RWPE2 (cell line): Measurements from ENCODE around the gene SYMPK.

ENCODE experiments used
- ATAC-seq: fragments of 200-7000 bp; cut with Tn5 transposase; 3 replicates; pipeline ENCODE4 v1.9.1; 2021; ENCODE audit warnings: low read depth
- DNase-seq: peaks from one replicate; pipeline ENCODE4 v3.0.0-alpha.2; 2020; ENCODE audit warnings: low spot score
- H3K27ac ChIP-seq: fragments of 450-650 bp; 2 replicates; pipeline ENCODE4 v1.5.1; 2017; ENCODE audit warnings: mild to moderate bottlenecking; ENCODE audit not compliant: poor library complexity, severe bottlenecking
- H3K27me3 ChIP-seq: fragments of 250-450 bp; sonication (Bioruptor Pico); 2 replicates; pipeline ENCODE4 v1.5.1; 2021; ENCODE audit warnings: mild to moderate bottlenecking, moderate library complexity; ENCODE audit not compliant: insufficient read depth, poor library complexity, severe bottlenecking
- H3K36me3 ChIP-seq: fragments of 250-450 bp; sonication (Bioruptor Pico); 2 replicates; pipeline ENCODE4 v1.5.1; 2020; ENCODE audit warnings: low read depth, mild to moderate bottlenecking, moderate library complexity
- H3K4me1 ChIP-seq: fragments of 250-450 bp; sonication (Bioruptor Pico); 2 replicates; pipeline ENCODE4 v1.5.1; 2021; ENCODE audit warnings: mild to moderate bottlenecking, moderate library complexity; ENCODE audit not compliant: insufficient read depth, poor library complexity, severe bottlenecking
- H3K4me3 ChIP-seq: fragments of 250-450 bp; sonication (Bioruptor Pico); 2 replicates; pipeline ENCODE4 v1.5.1; 2021; ENCODE audit warnings: mild to moderate bottlenecking, moderate library complexity; ENCODE audit not compliant: severe bottlenecking
- H3K9me3 ChIP-seq: fragments of 250-450 bp; sonication (Bioruptor Pico); 2 replicates; pipeline ENCODE4 v1.5.1; 2021; ENCODE audit warnings: mild to moderate bottlenecking, moderate library complexity; ENCODE audit not compliant: severe bottlenecking
- CTCF ChIP-seq: fragments of 450-650 bp; IDR thresholded peaks from one replicate; pipeline ENCODE4 v1.5.1; 2017; ENCODE audit warnings: mild to moderate bottlenecking, moderate library complexity; ENCODE audit not compliant: poor library complexity, severe bottlenecking

SYMPK gene

DNA sequence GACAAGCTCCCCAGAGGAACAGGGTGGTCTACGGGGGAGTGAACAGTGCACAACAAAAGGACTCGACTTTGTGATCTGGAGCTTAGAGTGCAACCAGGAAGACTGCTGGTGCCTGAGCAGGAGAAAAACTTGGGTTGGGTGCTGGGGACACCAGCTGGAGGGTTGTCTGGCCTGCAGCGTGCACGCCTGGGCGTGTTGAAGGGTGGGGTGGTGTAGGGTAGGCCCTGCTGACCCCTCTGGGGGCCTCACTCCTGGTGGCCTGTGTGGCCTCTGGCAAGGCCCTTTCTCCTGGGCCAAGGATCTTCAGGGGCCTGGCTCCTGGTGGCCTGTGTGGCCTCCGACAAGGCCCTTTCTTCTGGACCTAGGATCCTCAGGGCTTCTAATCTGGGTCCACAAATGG, 43.2 kb downstream of the SYMPK start:
- peaks cover 7% of the 10 kb centered on the region; the same call in 1 of the 2 replicates for H3K36me3 ChIP-seq
- H3K4me1 ChIP-seq: peaks cover 5% of the 10 kb centered on the region
- TF ChIP-seq CTCF: no peak
- H3K4me3 ChIP-seq: no peak overlapping the region
- ATAC-seq (no peak), DNase-seq (no peak)
- H3K27ac ChIP-seq: no peak overlapping the region
- H3K27me3 ChIP-seq: no peaks in the 10 kb centered on the region
- no peaks in the 10 kb centered on the region for H3K9me3 ChIP-seq

DNA sequence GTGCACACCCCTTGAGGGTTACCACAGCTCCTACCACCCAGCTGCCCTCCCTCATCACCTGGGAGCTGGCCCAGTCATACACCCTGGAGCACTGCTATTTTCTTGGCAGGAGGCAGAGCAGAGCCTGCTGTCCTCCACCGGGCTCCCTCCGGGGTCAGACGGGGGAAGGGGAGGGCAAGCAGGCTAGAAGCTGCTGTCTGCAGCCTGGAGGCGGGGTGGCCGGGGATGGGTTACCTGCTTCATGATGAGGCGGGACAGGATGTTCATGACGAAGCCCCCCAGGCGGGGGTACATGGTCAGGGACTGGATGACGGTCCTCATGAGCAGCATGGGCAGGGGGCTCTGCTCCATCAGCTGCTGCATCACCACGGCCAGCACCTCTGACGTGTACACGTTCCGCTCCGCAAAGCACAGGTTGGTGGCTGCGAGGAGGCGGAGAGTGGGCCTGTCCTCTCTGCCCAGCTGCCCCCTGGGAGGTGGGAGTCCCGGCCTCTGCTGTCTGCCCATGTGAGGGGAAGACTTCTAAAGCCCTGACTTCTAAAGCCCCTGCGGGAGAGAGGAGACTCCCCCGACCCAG, 45.1 kb downstream of the SYMPK start:
- Histone ChIP-seq H3K36me3 (peaks cover 4% of the 10 kb centered on the region; the same call in 1 of the 2 replicates), H3K4me3 (no peak overlapping the region), H3K27me3 (no peaks in the 10 kb centered on the region), H3K27ac (no peak overlapping the region), H3K4me1 (peaks cover 6% of the 10 kb centered on the region), H3K9me3 (no peaks in the 10 kb centered on the region)
- DNase-seq: no peak
- ATAC-seq: 0 out of 3 replicates have a peak, but pooled peaks have one; percentile 9
- no peak for TF ChIP-seq CTCF

GRCh38 chr19:45817010-45817724, 45.8 kb downstream of the SYMPK start:
- ATAC-seq (peak; percentile 82), DNase-seq (peak; percentile 92)
- Histone ChIP-seq H3K4me3 (no peak overlapping the region), H3K4me1 (peaks cover 6% of the 10 kb centered on the region), H3K9me3 (no peaks in the 10 kb centered on the region), H3K36me3 (peaks cover 4% of the 10 kb centered on the region; the same call in 1 of the 2 replicates), H3K27me3 (no peaks in the 10 kb centered on the region), H3K27ac (no peak overlapping the region)
- peak; percentile 98 for TF ChIP-seq CTCF

DNA sequence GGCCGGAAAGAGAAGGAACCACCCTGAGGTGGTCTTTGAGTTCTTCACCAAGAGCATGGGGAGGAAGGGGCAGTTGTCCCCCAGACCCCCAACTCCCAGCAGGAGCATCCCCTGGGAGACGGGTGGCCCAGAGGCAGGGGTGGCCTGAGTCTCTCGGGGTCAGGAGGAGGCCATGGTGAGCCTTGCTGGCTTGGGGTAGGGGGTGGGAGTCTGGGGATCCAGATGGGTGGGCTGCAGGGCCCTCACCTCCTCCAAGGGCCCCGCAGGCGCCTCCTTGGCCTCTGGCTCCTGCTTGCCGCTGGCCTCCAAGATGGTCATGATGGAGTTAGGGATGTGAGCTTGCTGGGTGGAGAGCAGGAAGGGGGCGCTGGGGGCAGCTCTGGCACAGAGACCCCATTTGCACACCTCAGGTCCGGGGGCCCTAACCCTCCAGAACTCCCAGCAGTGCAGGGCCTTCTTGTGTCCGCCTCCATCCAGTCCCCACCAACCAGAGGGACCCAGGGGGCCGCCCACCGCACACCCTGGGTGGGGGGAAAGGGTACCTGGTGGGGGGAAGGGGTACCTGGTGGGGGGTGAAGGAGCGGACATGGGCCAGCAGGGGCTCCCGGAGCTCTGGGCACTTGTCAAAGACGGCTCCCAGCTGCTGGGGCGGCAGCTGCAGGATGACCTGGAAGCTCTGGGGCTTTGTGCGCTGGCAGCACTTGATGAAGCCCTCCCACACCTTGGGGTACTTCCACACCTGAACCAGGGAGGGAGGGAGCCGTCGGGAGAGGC, 46.5 kb downstream of the SYMPK start:
- no peak for TF ChIP-seq CTCF
- Histone ChIP-seq H3K36me3 (peaks cover 4% of the 10 kb centered on the region; the same call in 1 of the 2 replicates), H3K27ac (no peak overlapping the region), H3K4me1 (peaks cover 6% of the 10 kb centered on the region), H3K27me3 (no peaks in the 10 kb centered on the region), H3K4me3 (no peak overlapping the region), H3K9me3 (no peaks in the 10 kb centered on the region)
- DNase-seq (no peak), ATAC-seq (no peak)
